ENCODE data around the gene CD83. TPM values are rescaled to one million over a fixed set of nuclear protein-coding genes. Genes with fewer than 3 reads are reported as not detected.

Gene CD83
- total RNA-seq, 1 donor from 2014 or later: 13.8 TPM

DNA sequence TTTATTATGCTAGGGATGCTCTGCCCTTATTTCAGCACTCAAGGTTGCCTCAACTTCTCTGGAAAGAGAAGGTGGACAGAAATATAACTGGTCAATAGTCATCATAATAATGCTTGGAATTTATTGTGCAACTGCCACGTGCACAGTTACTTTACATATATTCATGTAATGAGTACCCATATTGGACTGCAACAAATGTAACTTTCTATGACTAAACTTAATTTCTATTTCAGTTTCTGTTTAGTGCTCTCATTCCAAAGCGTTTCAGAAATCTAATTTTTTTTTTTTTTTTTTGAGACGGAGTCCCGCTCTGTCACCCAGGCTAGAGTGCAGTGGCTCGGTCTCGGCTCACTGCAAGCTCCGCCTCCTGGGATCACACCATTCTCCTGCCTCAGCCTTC, 28.3 kb upstream of the CD83 start:
- intact Hi-C loops (cut with micrococcal nuclease): no loop called here

DNA sequence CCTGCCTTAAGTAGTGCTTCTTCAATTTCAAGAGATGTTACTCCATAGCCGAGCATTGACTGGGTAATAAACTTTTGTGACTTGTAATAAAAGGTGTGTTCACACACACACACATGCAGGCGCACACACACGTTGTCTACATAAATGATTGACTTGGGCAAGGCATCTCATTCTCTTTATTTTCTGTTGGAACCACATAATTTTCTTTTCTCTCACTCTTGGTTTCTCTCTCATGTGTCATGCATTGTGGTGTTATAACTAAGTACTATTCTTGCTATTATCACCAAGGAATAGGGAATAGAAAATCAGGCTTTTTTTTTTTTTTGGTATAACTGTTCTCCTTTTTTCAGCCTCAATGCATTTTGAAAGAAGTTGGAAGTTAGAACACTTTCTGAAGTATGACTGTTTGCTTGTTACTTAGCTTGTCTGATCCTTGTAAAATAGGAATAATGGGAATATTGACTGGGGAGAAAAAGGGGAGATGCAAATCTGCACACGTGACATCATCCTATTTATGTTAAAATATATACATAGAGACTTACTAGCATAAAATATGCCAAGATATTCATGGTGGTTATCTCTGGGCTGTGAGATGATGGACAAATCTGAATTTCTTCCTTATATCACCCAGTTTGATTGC, 26.1 kb upstream of the CD83 start:
- intact Hi-C loops (cut with micrococcal nuclease): no loop called here

DNA sequence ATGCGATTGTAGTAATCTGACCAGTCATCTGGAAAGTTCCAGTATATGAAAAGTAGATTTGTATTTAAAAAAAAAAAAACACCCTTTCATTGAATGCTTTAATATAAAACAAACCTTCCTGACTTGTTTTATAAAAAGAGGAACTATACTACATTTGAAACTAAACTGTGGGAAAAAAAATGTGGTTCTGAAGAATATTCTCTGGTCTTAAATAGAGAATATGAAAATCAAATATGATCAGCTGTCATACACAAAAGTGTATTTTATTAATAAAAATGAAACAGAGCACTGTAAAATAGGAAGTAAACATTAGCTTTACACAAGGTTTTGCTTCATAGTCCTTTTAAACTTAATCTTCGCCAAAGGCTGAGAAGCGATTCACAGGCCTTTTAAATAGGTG, 25.3 kb upstream of the CD83 start:
- intact Hi-C loops (cut with micrococcal nuclease): no loop called here

DNA sequence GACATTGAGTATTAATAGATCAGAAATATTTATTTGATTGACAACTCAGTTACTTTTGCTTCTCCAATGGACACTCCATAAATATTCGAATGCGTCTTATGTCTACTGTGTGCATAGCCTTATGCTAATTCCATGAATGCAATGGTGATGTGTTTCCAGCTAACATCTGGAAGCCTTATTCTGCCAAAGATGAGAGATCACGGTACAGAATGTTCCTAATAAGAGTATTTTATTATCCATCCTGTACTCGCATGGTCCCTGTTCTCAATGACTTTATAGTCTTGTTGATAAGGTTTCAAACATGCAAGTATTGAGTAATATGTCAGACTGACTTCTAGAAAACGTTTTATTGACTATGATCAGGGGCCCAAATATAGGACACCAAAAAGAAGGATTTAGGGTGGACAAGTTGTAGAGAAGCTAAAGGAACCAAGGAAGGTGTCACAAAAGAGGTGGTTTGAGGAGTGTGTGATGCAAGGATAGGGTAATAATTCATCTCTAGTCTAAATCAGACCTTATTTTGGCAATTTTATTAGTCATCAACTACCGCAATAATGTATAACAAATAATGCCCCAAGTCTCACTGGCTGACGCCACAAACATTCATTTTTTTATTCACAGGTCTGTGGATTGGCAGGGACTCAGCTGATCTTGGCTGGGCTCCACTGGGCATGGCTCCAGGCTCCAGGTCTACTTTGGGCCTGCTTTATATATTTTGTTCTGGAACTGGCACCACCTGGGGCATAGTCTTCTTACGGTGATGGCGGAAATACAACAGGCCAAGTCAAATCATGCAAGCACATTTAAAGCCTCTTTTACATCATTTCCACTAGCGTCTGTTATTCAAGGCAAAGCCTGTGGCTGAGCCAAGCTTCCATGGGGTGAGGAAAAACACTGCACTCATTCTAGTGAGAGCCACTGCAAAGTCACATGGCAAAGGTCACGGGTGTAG, 24.5 kb upstream of the CD83 start:
- intact Hi-C loops (cut with micrococcal nuclease): no loop called here

DNA sequence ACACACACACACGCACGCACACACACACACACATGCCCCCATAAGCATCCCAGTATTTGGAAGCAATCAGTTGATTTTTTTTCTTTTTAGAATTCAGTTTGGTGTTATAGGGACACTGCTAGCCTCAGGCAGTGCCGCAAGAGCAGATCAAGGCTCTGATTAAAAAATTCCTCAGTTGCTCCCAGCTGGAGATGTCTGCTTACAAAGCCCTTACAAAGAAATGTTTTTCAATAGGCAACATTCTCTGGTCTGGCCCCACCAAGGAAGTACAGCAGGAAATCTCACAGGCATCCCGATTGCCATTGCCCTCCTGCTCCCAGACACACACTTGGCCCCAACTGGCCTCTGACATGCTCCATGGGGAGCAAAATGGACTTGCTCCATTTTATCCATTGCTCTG, 22.9 kb upstream of the CD83 start:
- intact Hi-C loops (cut with micrococcal nuclease): no loop called here

DNA sequence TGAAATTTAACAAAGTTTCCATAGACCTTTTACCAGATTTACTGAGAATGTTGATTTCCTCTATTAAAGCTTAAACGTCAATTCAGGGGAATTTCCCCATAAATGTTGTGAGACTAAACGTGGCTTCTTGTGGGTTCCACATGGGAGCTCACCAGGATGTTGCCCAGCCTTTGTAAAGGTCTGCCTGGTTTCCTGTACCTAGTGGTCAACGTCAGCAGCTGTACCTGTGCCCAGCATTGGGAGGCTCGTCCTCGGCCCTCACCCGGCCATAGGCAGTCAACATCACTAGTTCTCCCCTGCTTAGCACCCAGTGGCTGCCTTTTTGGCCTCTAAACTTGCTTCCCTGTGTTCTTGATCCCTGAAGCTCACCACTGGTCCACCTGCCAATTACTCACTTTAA, 22.1 kb upstream of the CD83 start:
- intact Hi-C loops (cut with micrococcal nuclease): no loop called here

DNA sequence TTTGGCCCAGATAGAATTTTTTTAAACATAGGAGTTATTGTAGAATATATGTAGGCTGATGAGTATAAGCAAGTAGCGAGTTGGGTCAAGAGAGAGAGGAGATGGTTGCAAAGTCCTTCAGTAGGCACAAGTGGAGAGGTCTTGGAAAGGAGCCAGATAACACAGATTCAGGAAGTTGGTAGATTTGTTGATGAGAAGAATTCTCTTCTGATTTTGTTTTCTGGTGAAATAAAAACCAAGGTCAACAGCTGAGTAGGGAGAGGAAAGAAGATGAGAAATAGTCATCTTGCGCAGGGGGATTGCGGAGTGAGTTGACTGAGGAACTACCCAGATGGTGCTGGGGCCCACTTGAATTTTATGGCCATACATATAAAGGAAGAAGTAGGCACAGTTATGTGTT, 17.4 kb upstream of the CD83 start:
- intact Hi-C loops (cut with micrococcal nuclease): no loop called here

DNA sequence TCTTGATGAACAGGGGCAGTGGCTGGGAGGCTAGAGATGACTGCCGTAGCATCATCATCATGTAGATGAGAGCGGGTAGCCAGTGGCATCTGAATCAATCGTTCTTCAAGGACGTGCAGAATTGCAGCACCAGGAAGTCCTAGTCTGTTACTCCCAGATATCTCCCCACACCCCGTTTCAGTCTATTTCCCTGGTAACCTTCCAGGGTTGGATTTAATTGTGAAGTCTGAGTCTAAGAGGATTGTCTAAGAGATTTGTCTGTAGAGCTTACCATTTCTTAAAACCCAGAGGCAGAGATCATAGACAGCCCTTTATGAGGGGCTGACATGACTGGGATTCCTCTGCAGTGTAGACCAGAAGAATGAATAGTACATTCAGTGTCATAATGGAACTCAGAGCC, 16.6 kb upstream of the CD83 start:
- intact Hi-C loops (cut with micrococcal nuclease): no loop called here

DNA sequence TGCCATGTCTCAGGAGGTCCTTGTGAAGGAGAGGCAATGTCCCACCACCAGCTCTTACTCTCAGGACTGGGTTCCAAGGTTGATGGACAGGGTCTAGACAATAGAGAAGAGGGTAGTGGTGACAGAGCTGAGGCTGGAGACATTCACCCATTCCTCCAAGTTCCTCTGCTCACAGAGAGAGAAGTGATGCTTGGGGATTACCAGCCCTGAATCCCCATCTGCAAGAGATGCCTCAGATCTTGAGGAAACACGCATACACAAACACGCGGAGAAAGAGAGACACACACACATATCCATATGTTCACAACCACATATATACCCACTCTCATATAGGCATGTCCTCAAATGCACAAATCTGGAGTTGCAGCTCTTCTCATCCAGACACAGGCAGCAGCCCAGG, 15.2 kb upstream of the CD83 start:
- intact Hi-C loops (cut with micrococcal nuclease): no loop called here

DNA sequence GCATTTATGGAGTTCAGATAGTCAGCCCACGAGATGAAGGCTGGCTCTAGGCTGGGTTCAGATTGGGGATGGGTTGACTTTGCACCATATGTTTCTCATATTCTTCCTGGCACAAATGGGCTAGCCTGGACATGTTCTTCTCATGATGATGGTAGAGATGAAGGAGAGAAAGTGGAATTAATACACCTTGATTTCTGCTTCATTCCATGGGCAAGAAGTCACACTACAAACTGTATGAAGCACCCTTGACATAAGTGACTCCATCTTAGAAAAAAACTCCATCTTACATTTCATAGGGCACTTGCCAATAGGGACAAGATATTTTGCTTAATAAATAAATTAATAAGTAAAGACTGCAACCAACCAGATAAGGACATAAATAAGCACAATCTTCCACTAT, 12.0 kb upstream of the CD83 start:
- intact Hi-C loops (cut with micrococcal nuclease): no loop called here

DNA sequence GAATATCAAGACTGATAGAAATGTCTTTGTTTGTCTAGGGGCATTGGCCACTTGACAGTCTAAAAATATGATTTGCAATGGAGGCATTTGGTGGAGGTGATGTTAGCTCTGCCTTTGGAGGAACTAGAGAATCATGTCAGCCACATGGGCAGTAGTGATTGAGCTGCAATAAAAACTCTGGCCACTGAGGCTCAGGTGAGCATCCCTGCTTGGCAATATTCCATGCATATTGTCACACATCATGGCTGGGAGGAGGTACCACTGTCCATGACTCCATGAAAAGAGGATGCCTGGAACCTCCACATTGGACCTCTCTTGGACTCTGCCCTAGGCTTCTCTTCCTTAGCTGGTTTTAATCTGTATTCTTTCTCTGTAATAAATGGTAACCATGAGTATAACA, 10.6 kb upstream of the CD83 start:
- intact Hi-C loops (cut with micrococcal nuclease): no loop called here

DNA sequence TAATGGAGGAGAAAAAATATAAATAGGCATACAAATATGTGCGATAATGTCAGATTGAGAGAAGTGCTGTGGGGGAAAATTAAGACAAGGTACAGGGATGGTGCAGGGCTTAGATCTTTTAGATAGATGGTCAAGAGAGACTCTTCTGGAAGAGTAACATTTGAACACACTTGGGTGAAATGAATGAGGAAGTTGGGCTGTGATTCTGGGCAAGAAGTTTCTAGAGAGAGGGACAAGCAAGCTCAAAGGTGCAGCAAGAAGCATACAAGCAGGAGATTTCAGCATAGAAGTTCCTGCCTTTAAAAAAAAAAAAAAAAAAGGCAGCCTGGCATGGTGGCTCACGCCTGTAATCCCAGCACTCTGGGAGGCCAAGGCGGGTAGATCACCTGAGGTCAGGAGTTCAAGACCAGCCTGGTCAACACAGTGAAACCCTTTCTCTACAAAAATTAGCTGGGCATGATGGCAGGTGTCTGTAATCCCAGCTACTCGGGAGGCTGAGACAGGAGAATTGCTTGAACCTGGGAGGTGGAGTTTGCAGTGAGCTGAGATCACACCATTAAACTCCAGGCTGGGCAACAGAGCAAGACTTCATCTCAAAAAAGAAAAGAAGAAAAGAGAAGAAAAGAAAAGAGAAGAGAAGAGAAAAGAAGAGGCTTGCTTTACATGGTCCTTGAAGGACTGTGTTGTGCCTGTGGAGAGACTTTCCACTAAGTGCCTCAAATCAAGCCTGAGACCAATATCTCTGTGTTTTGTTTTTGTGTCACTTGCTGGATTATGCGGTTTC, 9.7 kb upstream of the CD83 start:
- intact Hi-C loops (cut with micrococcal nuclease): no loop called here

DNA sequence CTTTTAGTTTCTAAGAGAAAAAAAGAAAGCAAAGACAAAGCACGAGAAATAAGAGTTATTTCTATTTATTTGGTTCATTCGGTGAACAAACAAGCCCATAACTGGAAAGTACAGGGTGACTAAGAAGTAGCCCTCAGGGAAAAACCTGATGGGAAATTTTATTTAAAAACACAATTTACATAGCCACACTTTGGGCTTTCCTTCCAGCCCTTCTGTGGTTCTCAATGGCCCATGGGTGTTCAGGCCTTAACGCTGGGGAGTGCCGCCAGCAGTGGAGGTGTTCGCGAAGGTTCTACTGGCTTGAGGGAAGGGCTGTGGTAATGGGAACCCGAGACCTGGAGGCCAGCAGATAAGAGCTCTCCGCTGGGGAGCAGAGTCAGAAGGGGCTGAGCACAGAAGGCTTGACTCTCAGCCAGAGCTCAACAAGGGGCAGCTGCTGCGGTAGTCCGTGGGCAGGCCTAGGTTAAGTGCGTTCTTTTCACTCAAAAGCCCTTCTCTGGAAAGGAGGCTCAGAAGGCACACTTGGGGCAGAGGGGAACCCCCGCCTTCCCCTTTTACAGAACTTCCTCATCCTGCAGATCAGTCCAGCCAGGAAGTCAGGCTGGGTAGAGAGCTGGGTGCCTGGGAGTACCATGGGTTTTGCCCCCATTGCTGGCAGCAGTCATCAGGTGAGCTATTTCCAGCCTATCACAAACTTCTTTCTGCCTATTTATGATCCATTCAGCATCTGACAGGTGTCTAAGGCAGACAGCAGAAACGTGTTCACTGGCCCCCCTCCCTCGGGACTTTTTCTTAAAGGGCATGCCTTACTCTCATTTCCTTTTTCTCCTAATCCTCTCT, 8.8 kb upstream of the CD83 start:
- intact Hi-C loops (cut with micrococcal nuclease): no loop called here

DNA sequence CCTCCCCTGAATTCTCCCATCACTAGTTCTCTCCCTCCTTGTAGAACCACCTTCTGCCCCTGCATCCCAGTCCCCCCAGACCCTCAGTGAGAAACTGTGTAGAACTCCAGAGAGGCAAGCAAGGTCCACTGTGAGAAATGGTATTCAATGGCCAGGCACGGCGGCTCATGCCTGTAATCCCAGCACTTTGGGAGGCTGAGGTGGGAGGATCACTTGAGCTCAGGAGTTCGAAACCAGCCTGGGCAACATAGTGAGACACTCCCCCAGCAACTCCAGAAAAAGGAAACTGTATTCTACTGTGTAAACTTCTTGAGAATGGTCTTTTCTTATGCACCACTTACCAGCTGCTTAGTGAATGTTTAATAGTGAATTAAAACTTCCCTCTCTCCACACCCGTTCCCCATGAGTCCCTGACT, 8.2 kb upstream of the CD83 start:
- intact Hi-C loops (cut with micrococcal nuclease): no loop called here

DNA sequence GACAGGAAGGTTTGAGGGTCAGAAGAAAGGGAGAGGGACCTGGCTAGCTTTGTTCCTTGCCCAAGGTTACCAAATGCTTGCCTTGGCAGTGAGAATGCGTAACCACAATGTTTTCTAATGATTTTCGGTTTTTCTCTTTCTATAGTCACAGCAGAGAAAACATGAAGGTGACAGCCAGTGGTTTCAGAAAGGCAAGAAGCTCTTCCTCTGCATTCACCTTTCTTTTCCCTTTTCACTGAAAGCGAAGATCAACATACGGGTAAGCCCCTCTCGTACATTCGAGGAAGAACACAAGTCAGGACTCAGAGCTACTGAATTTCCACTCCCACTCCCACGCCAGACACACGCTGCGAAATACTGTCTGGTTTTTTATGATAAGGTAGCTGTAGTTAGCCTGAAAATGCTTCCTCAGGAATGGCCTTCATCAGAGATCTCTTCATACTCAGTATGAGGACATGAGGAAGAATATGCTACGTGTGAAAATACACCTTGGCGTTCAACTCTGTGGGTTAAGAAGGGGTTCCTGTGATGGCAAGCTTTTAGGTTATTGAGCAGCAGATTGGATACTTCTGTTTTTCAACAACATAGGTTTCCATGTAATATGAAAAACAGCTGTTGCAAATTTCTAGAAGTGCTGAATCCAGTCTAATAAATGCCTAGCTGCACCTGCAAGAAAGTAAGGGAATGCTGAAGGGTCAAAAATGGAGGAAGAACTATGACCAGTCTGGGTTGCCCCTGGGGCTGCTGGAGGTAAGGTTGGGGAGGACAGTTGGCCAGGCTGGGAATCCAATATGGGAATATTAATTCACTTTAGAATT, 7.4 kb upstream of the CD83 start:
- intact Hi-C loops (cut with micrococcal nuclease): loop anchor here (10.0 kb wide), 1 partner anchor 395 kb away; the partner anchor contains the start of gene RANBP9

DNA sequence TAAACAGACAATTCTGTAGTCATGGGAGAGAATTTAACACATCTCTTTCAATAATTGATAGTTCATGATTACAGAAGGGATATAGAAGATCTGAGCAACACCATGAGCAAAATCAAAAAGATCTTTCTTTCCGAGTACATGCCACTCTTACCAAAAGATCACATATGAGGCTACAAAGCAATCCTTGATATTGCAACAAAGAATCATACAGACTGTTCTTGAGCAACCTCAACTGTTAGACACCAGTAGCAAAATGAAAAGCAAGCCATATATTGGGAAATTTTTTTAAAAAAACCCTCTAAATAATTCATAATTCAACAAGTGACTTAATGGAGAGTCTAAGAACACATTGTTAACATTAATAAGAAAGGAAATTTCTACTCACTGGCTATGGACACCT, 3.6 kb upstream of the CD83 start:
- intact Hi-C loops (cut with micrococcal nuclease): loop anchor here (10.0 kb wide), 1 partner anchor 399 kb away; the partner anchor contains the start of gene RANBP9

DNA sequence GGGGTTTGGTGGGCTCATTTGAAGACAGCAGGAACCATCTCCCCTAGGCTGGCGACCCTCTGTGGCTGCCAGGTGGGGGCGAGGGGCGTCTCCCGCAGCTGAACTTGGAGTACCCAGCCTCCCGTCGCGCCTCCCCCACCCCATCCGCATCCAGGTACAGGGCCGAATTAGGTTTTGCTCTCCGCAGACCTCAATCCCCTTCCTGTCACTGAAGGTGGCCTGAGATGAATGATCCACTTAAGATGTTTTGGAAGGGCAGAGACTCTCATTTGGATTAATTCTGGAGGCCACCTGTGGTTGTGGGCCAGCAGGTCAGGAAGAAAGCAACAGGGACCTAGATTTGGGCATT, 493 bp downstream of the CD83 start:
- intact Hi-C loops (cut with micrococcal nuclease): loop anchor here (1.0 to 10.0 kb wide), 4 partner anchors 8 to 1129 kb away; partner anchors contain the start of genes JARID2, MCUR1 and RANBP9

DNA sequence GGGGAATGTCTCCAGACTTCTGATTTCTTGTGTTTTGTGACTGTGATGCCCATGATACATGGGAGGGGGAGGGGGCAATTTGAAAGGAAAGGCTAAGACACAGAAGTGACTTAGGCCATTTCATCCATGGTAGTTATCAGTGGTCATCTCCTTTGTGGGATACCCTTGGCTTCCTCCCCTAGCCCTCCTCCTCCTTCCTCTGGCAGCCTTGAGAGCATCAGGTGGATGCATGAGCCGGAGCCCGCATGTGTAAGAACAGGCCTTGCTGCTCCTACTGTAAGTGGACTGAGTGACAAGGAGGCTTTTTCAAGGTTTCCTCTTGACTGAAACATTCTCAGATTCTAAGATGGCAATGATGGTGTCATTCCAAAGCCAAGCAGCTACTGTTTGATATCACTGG, 874 bp downstream of the CD83 start:
- intact Hi-C loops (cut with micrococcal nuclease): loop anchor here (1.0 to 10.0 kb wide), 4 partner anchors 8 to 1129 kb away; partner anchors contain the start of genes JARID2, MCUR1 and RANBP9

DNA sequence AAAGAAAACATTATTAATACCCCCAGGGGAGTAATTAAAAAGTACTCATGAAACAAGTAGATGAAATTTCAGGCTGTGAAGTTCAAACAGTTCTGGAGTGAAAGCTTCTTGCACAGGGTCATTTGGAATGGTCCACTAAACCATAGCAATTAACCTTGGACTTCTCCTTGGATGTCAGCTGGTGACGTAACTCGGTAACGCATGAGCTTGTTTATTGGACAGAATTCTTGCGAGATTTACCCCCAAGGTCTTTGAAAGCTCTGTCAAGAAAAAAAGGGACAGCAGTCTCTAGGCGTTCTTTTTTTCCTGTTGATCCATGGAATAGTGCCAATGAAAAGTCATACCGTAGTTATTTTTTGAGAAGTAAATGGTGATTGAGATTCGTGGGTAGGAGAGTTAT, 2.2 kb downstream of the CD83 start:
- intact Hi-C loops (cut with micrococcal nuclease): loop anchor here (5.0 to 10.0 kb wide), 3 partner anchors 307 to 1128 kb away; partner anchors contain the start of genes JARID2, MCUR1 and RANBP9

DNA sequence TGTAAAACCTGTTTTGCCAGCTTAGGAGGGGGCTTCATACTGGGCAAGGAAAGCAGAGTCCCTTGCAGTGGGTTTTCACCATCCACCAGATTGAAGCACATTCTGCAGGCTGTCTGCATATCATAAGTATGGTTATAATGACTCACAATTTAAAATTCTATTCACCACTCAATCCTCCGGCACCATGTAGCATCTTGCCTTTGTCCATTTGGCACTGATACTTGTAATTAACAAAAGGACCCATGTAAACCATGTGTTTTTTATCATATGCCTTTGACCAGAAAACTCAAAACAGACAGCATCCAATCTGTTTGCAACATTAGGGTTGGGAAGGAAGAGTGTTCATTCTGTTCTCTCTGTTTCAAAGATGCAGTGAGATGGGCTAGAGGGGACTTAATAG, 3.0 kb downstream of the CD83 start:
- intact Hi-C loops (cut with micrococcal nuclease): no loop called here

Measured in T-helper 2 cell treated with Interferon-gamma antibody and Interleukin-4, amounts not matched to agents 100 ng/mL and 5 ng/mL, for 36 hours (primary cell).